ENCODE results near the gene MTAP. TPM values are rescaled to one million over a fixed set of nuclear protein-coding genes. Genes with fewer than 3 reads are reported as not detected.

The MTAP gene
- total RNA-seq, 2 experiments from 2014 or later, result 17.2 to 17.8 TPM

GRCh38 chr9:21969951-21970799 is 167.7 kb downstream of the MTAP start:
- H3K36me3 Mint-ChIP-seq (ENCODE audit: low read depth), result peaks cover 11% of the 10 kb centered on the region
- Histone ChIP-seq H3K4me3 (ENCODE audit: low read length) (no peak overlapping the region), H3K27ac (ENCODE audit: low read depth in 1 of 2, low read length in 2 of 2) (no peak overlapping the region), H3K4me1 (ENCODE audit: insufficient read depth, low read length) (peaks cover 43% of the 10 kb centered on the region), H3K36me3 (ENCODE audit: insufficient read depth, low read length) (no peaks in the 10 kb centered on the region), H3K9me3 (ENCODE audit: control insufficient read depth in 1 of 2, insufficient read depth in 1 of 2, low read length in 2 of 2) (peaks cover 42 to 59% of the 10 kb centered on the region in 2 experiments), H3K27me3 (ENCODE audit: control insufficient read depth in 1 of 2, insufficient read depth in 2 of 2, low read length in 2 of 2) (peaks cover 87 to 100% of the 10 kb centered on the region in 2 experiments)
- POLR2A ChIA-PET, result interaction anchor here (1.6 kb wide), 1 partner anchor 24 kb away, joined by 3 read pairs; the partner anchor contains the start of gene CDKN2A
- H3K27ac Mint-ChIP-seq, result no peak overlapping the region
- peaks cover 19% of the 10 kb centered on the region for H3K9me3 Mint-ChIP-seq
- H3K27me3 Mint-ChIP-seq, result peaks cover 98% of the 10 kb centered on the region
- TF ChIP-seq CTCF (IDR thresholded peaks at IDR 0.05), result no peak
- peak in 1 of 14 experiments; percentile 2 for DNase-seq
- H3K4me3 Mint-ChIP-seq, result peak overlapping the region; percentile 2
- intact Hi-C loops (cut with DNase I, micrococcal nuclease), result loop anchor here (5.0 kb wide), 2 partner anchors 32 to 37 kb away; partner anchors contain the start of gene CDKN2B (in 1 of the 2)
- no peak for ATAC-seq (ENCODE audit: poor library complexity)
- CTCF ChIA-PET, result interaction anchor here (1.2 to 2.1 kb wide), 3 partner anchors 17 to 39 kb away, joined by 3 to 10 read pairs (median 4); partner anchors contain the start of gene CDKN2B
- H3K4me1 Mint-ChIP-seq (ENCODE audit: low read depth), result peaks cover 37% of the 10 kb centered on the region

GRCh38 chr9:21970800-21971640 is 168.6 kb downstream of the MTAP start:
- Histone ChIP-seq H3K4me3 (ENCODE audit: low read length) (no peak overlapping the region), H3K4me1 (ENCODE audit: insufficient read depth, low read length) (peaks cover 42% of the 10 kb centered on the region), H3K36me3 (ENCODE audit: insufficient read depth, low read length) (no peaks in the 10 kb centered on the region), H3K27me3 (ENCODE audit: control insufficient read depth in 1 of 2, insufficient read depth in 2 of 2, low read length in 2 of 2) (peaks cover 87 to 100% of the 10 kb centered on the region in 2 experiments), H3K27ac (ENCODE audit: low read depth in 1 of 2, low read length in 2 of 2) (no peak overlapping the region), H3K9me3 (ENCODE audit: control insufficient read depth in 1 of 2, insufficient read depth in 1 of 2, low read length in 2 of 2) (peaks cover 42 to 55% of the 10 kb centered on the region in 2 experiments)
- no peak for DNase-seq
- H3K27me3 Mint-ChIP-seq, result peaks cover 98% of the 10 kb centered on the region
- H3K27ac Mint-ChIP-seq, result no peak overlapping the region
- TF ChIP-seq CTCF (IDR thresholded peaks at IDR 0.05), result no peak
- ATAC-seq (ENCODE audit: poor library complexity), result no peak
- POLR2A ChIA-PET, result interaction anchor here (1.0 to 1.6 kb wide), 2 partner anchors 23 to 39 kb away, joined by 3 to 4 read pairs; partner anchors contain the start of gene CDKN2A
- peak overlapping the region; percentile 69 for H3K4me3 Mint-ChIP-seq
- peaks cover 19% of the 10 kb centered on the region for H3K9me3 Mint-ChIP-seq
- CTCF ChIA-PET, result interaction anchor here (0.9 to 2.1 kb wide), 4 partner anchors 16 to 158 kb away, joined by 3 to 10 read pairs (median 4); partner anchors contain the start of gene CDKN2B
- H3K36me3 Mint-ChIP-seq (ENCODE audit: low read depth), result peaks cover 11% of the 10 kb centered on the region
- intact Hi-C loops (cut with DNase I, micrococcal nuclease), result loop anchor here in 1 of 2 experiments (5.0 kb wide), 1 partner anchor 36 kb away; the partner anchor contains the start of gene CDKN2B
- peaks cover 34% of the 10 kb centered on the region for H3K4me1 Mint-ChIP-seq (ENCODE audit: low read depth)

GRCh38 chr9:21972361-21972760 is 169.9 kb downstream of the MTAP start:
- CTCF ChIA-PET, result no interaction called here
- H3K9me3 Mint-ChIP-seq, result peaks cover 17% of the 10 kb centered on the region
- H3K27ac ChIP-seq (ENCODE audit: low read depth in 1 of 2, low read length in 2 of 2), result no peak overlapping the region

More at GRCh38 chr9:21972361-21972760, 169.9 kb downstream of the MTAP start:
- intact Hi-C loops (cut with DNase I, micrococcal nuclease), result loop anchor here in 1 of 2 experiments (5.0 kb wide), 1 partner anchor 35 kb away; the partner anchor contains the start of gene CDKN2B
- no peak for TF ChIP-seq CTCF (IDR thresholded peaks at IDR 0.05)
- Mint-ChIP-seq H3K4me1 (ENCODE audit: low read depth) (peaks cover 31% of the 10 kb centered on the region), H3K27ac (no peak overlapping the region), H3K36me3 (ENCODE audit: low read depth) (peaks cover 11% of the 10 kb centered on the region), H3K27me3 (peaks cover 98% of the 10 kb centered on the region), H3K4me3 (no peak overlapping the region)
- DNase-seq (no peak), ATAC-seq (ENCODE audit: poor library complexity) (no peak)
- POLR2A ChIA-PET, result no interaction called here
- H3K4me3 ChIP-seq (ENCODE audit: low read length), result no peak overlapping the region
- H3K27me3 ChIP-seq (ENCODE audit: control insufficient read depth in 1 of 2, insufficient read depth in 2 of 2, low read length in 2 of 2), result peaks cover 88 to 100% of the 10 kb centered on the region in 2 experiments
- H3K4me1 ChIP-seq (ENCODE audit: insufficient read depth, low read length), result peaks cover 39% of the 10 kb centered on the region
- peaks cover 36 to 54% of the 10 kb centered on the region in 2 experiments for H3K9me3 ChIP-seq (ENCODE audit: control insufficient read depth in 1 of 2, insufficient read depth in 1 of 2, low read length in 2 of 2)
- H3K36me3 ChIP-seq (ENCODE audit: insufficient read depth, low read length), result no peaks in the 10 kb centered on the region
